ENCODE results near the gene CHKB. TPM values are rescaled to one million over a fixed set of nuclear protein-coding genes. Genes with fewer than 3 reads are reported as not detected.
A peak's percentile ranks its signal among the peaks of the same experiment; 100 is the strongest.
"Not testable (repeated sequence)": the region's sequence is repeated elsewhere in the genome, so short reads cannot be mapped to it uniquely, and the experiment has no call there.

The CHKB gene
- total and polyA plus RNA-seq, 4 experiments from 2014 or later, result 30.7 to 196 (median 109) TPM

- H3K4me3 ChIP-seq (ENCODE audit: low read length in 2 of 2), result no peak overlapping the region
- peaks cover 17 to 49% (median 38%) of the 10 kb centered on the region in 4 donors for H3K4me1 Mint-ChIP-seq
- peaks cover 0 to 3% (median 0%) of the 10 kb centered on the region in 8 donors for H3K9me3 Mint-ChIP-seq
Observed at GRCh38 chr22:50535113-50535512, 47.5 kb downstream of the CHKB start.

GRCh38 chr22:50533856-50534711 is 48.6 kb downstream of the CHKB start:
- DNase-seq, result peak in 2 of 5 donors; percentile 24 to 29
- Histone ChIP-seq H3K4me1 (ENCODE audit: insufficient read depth, low read length) (peaks cover 45% of the 10 kb centered on the region), H3K27ac (ENCODE audit: low read depth, low read length) (peak overlapping the region; percentile 7)
- peak overlapping the region; percentile 34 to 81 (median 56) for H3K4me3 Mint-ChIP-seq
- H3K4me3 ChIP-seq (ENCODE audit: low read length in 2 of 2); H3K27me3 Mint-ChIP-seq; H3K36me3 Mint-ChIP-seq; H3K9me3 Mint-ChIP-seq; intact Hi-C loops (cut with micrococcal nuclease); H3K9me3 ChIP-seq (ENCODE audit: control insufficient read depth in 1 of 2, low read length in 2 of 2); H3K27me3 ChIP-seq (ENCODE audit: insufficient read depth, low read length); H3K36me3 ChIP-seq (ENCODE audit: insufficient read depth, low read length): not testable (repeated sequence)
- ChIA-PET POLR2A (ENCODE audit: partially characterized antibody) (interaction anchor here (1.4 to 10.4 kb wide), 4 partner anchors 6 to 64 kb away, joined by 3 to 321 read pairs (median 22); partner anchors contain the start of genes KLHDC7B, SCO2 and TYMP), CTCF (ENCODE audit: partially characterized antibody) (interaction anchor here (0.8 to 2.3 kb wide), 2 partner anchors 8 to 87 kb away, joined by 4 to 8 read pairs; partner anchors contain the start of gene SCO2)
- H3K27ac Mint-ChIP-seq, result peak overlapping the region; percentile 71 to 97 (median 88)
- peaks cover 13 to 39% (median 30%) of the 10 kb centered on the region in 4 donors for H3K4me1 Mint-ChIP-seq

More at GRCh38 chr22:50535113-50535512, 47.5 kb downstream of the CHKB start:
- Histone ChIP-seq H3K4me1 (ENCODE audit: insufficient read depth, low read length) (peaks cover 46% of the 10 kb centered on the region), H3K27me3 (ENCODE audit: insufficient read depth, low read length) (no peaks in the 10 kb centered on the region), H3K36me3 (ENCODE audit: insufficient read depth, low read length) (no peaks in the 10 kb centered on the region), H3K27ac (ENCODE audit: low read depth, low read length) (no peak overlapping the region), H3K9me3 (ENCODE audit: control insufficient read depth in 1 of 2, low read length in 2 of 2) (no peaks in the 10 kb centered on the region)
- ChIA-PET CTCF (ENCODE audit: partially characterized antibody) (interaction anchor here (1.7 to 9.2 kb wide), 3 partner anchors 8 to 86 kb away, joined by 3 to 135 read pairs (median 8); partner anchors contain the start of genes SCO2 and TYMP), POLR2A (ENCODE audit: partially characterized antibody) (interaction anchor here (1.4 to 10.4 kb wide), 3 partner anchors 7 to 86 kb away, joined by 4 to 321 read pairs (median 27); partner anchors contain the start of genes SCO2 and TYMP)
- Mint-ChIP-seq H3K27me3 (no peaks in the 10 kb centered on the region), H3K4me3 (no peak overlapping the region), H3K36me3 (no peaks in the 10 kb centered on the region), H3K27ac (peak overlapping the region in 3 of 7 donors; percentile 37 to 81 (median 47))
- intact Hi-C loops (cut with micrococcal nuclease), result no loop called here
- DNase-seq, result no peak

GRCh38 chr22:50532824-50533796 is 49.5 kb downstream of the CHKB start:
- no peaks in the 10 kb centered on the region for H3K27me3 ChIP-seq (ENCODE audit: insufficient read depth, low read length)
- no peak overlapping the region for H3K4me3 ChIP-seq (ENCODE audit: low read length in 2 of 2)
- H3K4me1 ChIP-seq (ENCODE audit: insufficient read depth, low read length), result peaks cover 45% of the 10 kb centered on the region
- H3K27ac ChIP-seq (ENCODE audit: low read depth, low read length), result peak overlapping the region; percentile 96
- Mint-ChIP-seq H3K4me3 (peak overlapping the region; percentile 5 to 87 (median 56)), H3K4me1 (peaks cover 11 to 43% (median 30%) of the 10 kb centered on the region in 4 donors), H3K36me3 (no peaks in the 10 kb centered on the region), H3K9me3 (peaks cover 0 to 3% (median 0%) of the 10 kb centered on the region in 8 donors), H3K27me3 (no peaks in the 10 kb centered on the region), H3K27ac (peak overlapping the region; percentile 81 to 97 (median 88))
- no peak for DNase-seq
- no peaks in the 10 kb centered on the region for H3K36me3 ChIP-seq (ENCODE audit: insufficient read depth, low read length)
- intact Hi-C loops (cut with micrococcal nuclease), result no loop called here
- ChIA-PET CTCF (ENCODE audit: partially characterized antibody) (no interaction called here), POLR2A (ENCODE audit: partially characterized antibody) (interaction anchor here (1.4 to 10.4 kb wide), 9 partner anchors 5 to 88 kb away, joined by 3 to 321 read pairs (median 16); partner anchors contain the start of genes KLHDC7B, LMF2, NCAPH2 and SCO2)
- H3K9me3 ChIP-seq (ENCODE audit: control insufficient read depth in 1 of 2, low read length in 2 of 2), result no peaks in the 10 kb centered on the region

GRCh38 chr22:50531962-50532674 is 50.5 kb downstream of the CHKB start:
- ChIA-PET CTCF (ENCODE audit: partially characterized antibody) (no interaction called here), POLR2A (ENCODE audit: partially characterized antibody) (interaction anchor here (1.0 to 9.5 kb wide), 10 partner anchors 6 to 89 kb away, joined by 3 to 321 read pairs (median 10); partner anchors contain the start of genes CHKB, KLHDC7B, LMF2 and NCAPH2)
- Histone ChIP-seq H3K27me3 (ENCODE audit: insufficient read depth, low read length) (no peaks in the 10 kb centered on the region), H3K4me1 (ENCODE audit: insufficient read depth, low read length) (peaks cover 47% of the 10 kb centered on the region), H3K4me3 (ENCODE audit: low read length in 2 of 2) (peak overlapping the region in 1 of 2 donors; percentile 94), H3K9me3 (ENCODE audit: control insufficient read depth in 1 of 2, low read length in 2 of 2) (no peaks in the 10 kb centered on the region), H3K27ac (ENCODE audit: low read depth, low read length) (peak overlapping the region; percentile 96), H3K36me3 (ENCODE audit: insufficient read depth, low read length) (no peaks in the 10 kb centered on the region)
- H3K27me3 Mint-ChIP-seq, result no peaks in the 10 kb centered on the region
- H3K9me3 Mint-ChIP-seq, result peaks cover 0 to 2% (median 0%) of the 10 kb centered on the region in 8 donors
- peaks cover 11 to 48% (median 33%) of the 10 kb centered on the region in 4 donors for H3K4me1 Mint-ChIP-seq
- intact Hi-C loops (cut with micrococcal nuclease), result loop anchor here (1.0 kb wide), 1 partner anchor 7 kb away; no protein-coding TSS in a partner anchor
- H3K36me3 Mint-ChIP-seq, result no peaks in the 10 kb centered on the region
- peak overlapping the region; percentile 77 to 95 (median 92) for H3K4me3 Mint-ChIP-seq
- peak in 1 of 5 donors; percentile 41 for DNase-seq
- peak overlapping the region; percentile 79 to 98 (median 97) for H3K27ac Mint-ChIP-seq

GRCh38 chr22:50531546-50531961 is 51.1 kb downstream of the CHKB start:
- Mint-ChIP-seq H3K27me3 (no peaks in the 10 kb centered on the region), H3K4me1 (peaks cover 15 to 53% (median 38%) of the 10 kb centered on the region in 4 donors), H3K4me3 (peak overlapping the region; percentile 89 to 95 (median 92)), H3K27ac (peak overlapping the region; percentile 96 to 99 (median 97)), H3K36me3 (no peaks in the 10 kb centered on the region), H3K9me3 (peaks cover 0 to 2% (median 0%) of the 10 kb centered on the region in 8 donors)
- Histone ChIP-seq H3K4me1 (ENCODE audit: insufficient read depth, low read length) (peaks cover 52% of the 10 kb centered on the region), H3K9me3 (ENCODE audit: control insufficient read depth in 1 of 2, low read length in 2 of 2) (no peaks in the 10 kb centered on the region), H3K27me3 (ENCODE audit: insufficient read depth, low read length) (no peaks in the 10 kb centered on the region), H3K36me3 (ENCODE audit: insufficient read depth, low read length) (no peaks in the 10 kb centered on the region), H3K4me3 (ENCODE audit: low read length in 2 of 2) (peak overlapping the region; percentile 76 to 94), H3K27ac (ENCODE audit: low read depth, low read length) (peak overlapping the region; percentile 96)
- peak; percentile 62 to 71 (median 66) for DNase-seq
- intact Hi-C loops (cut with micrococcal nuclease), result loop anchor here (1.0 kb wide), 1 partner anchor 8 kb away; no protein-coding TSS in a partner anchor
- POLR2A ChIA-PET (ENCODE audit: partially characterized antibody), result interaction anchor here (1.0 to 9.5 kb wide), 10 partner anchors 6 to 90 kb away, joined by 3 to 321 read pairs (median 10); partner anchors contain the start of genes CHKB, KLHDC7B, LMF2 and NCAPH2
- CTCF ChIA-PET (ENCODE audit: partially characterized antibody), result no interaction called here

Data from CD4-positive, alpha-beta memory T cell (primary cell).